Smooth muscle cell of the brain vasculature (primary cell): ENCODE results near the gene ADGRB3.
"Not testable (repeated sequence)": the region's sequence is repeated elsewhere in the genome, so short reads cannot be mapped to it uniquely, and the experiment has no call there.

Source experiments
- DNase-seq: peaks from one replicate; pipeline ENCODE4 v3.0.0-alpha.2; 2012; ENCODE audit warnings: low read depth, low spot score

The ADGRB3 gene

GRCh38 chr6:68738039-68738438 lies 103.0 kb downstream of the ADGRB3 start:
- DNase-seq: no peak

GRCh38 chr6:68740828-68741500 lies 105.9 kb downstream of the ADGRB3 start:
- no peak for DNase-seq

GRCh38 chr6:68741501-68742386 lies 106.7 kb downstream of the ADGRB3 start:
- DNase-seq: no peak

- DNase-seq: no peak
These were observed 108.0 kb downstream of the ADGRB3 start for GRCh38 chr6:68743099-68743498.

- not testable (repeated sequence) for DNase-seq
These were observed 109.3 kb downstream of the ADGRB3 start for GRCh38 chr6:68744376-68744775.

GRCh38 chr6:68746376-68746775 lies 111.3 kb downstream of the ADGRB3 start:
- no peak for DNase-seq

GRCh38 chr6:68747110-68747790 lies 112.2 kb downstream of the ADGRB3 start:
- DNase-seq: no peak

- not testable (repeated sequence) for DNase-seq
These were observed 112.8 kb downstream of the ADGRB3 start for GRCh38 chr6:68747832-68748231.

- no peak for DNase-seq
These were observed 119.7 kb downstream of the ADGRB3 start for GRCh38 chr6:68754681-68755213.

- DNase-seq: no peak
These were observed 121.6 kb downstream of the ADGRB3 start for GRCh38 chr6:68756454-68757375.

- DNase-seq: no peak
These were observed 122.7 kb downstream of the ADGRB3 start for GRCh38 chr6:68757821-68758220.

GRCh38 chr6:68758559-68758958 lies 123.5 kb downstream of the ADGRB3 start:
- no peak for DNase-seq

GRCh38 chr6:68760485-68760884 lies 125.4 kb downstream of the ADGRB3 start:
- DNase-seq: no peak

- DNase-seq: no peak
These were observed 126.0 kb downstream of the ADGRB3 start for GRCh38 chr6:68760941-68761676.

- no peak for DNase-seq
These were observed 126.9 kb downstream of the ADGRB3 start for GRCh38 chr6:68761985-68762384.

GRCh38 chr6:68771426-68771825 lies 136.3 kb downstream of the ADGRB3 start:
- no peak for DNase-seq

GRCh38 chr6:68774843-68775242 lies 139.8 kb downstream of the ADGRB3 start:
- DNase-seq: no peak

- no peak for DNase-seq
These were observed 141.3 kb downstream of the ADGRB3 start for GRCh38 chr6:68776354-68776753.

- DNase-seq: no peak
These were observed 142.9 kb downstream of the ADGRB3 start for GRCh38 chr6:68777956-68778355.

GRCh38 chr6:68778356-68779020 lies 143.4 kb downstream of the ADGRB3 start:
- no peak for DNase-seq
